GM13977 (cell line): Measurements from ENCODE around the gene PCF11.

Experiments used
- DNase-seq: peaks from one replicate; pipeline ENCODE4 v3.0.0; 2012; ENCODE audit warnings: low spot score
- CTCF ChIP-seq: IDR thresholded peaks from 2 replicates; pipeline ENCODE4 v1.5.1; 2012; ENCODE audit warnings: mild to moderate bottlenecking, control low read depth; ENCODE audit not compliant: insufficient read depth; ENCODE audit errors: extremely low read depth, missing control alignments
- in situ Hi-C: fragments of 300-500 bp; cut with MboI; formaldehyde crosslinking; loops from one replicate; pipeline ENCODE4 v1.12.0; 2022; ENCODE audit warnings: low sequenced_read_pairs, low pct_unique_long_range_greater_than_20kb, mixed read lengths, inconsistent platforms; ENCODE audit not compliant: unreplicated experiment

The PCF11 gene

DNA sequence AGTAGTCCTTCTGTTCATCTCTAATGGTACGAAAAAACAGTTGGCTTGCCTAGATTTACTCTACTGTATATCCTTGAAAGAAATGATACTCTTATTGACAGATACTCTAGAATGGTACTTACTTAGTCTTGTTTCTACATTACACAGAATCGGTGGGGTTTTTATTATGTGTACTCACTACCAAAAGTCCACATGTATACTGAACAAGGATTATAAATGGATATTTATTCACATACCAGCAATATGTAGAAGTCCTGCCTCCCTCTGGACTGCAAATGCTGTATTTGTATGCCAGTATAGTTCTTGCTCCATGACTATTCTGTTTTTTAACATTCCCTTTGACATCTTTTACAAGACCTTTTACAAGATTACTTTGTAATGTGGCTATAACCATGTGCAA, 13.9 kb downstream of the PCF11 start:
- no peak for TF ChIP-seq CTCF
- DNase-seq, result no peak
- in situ Hi-C loops, result no loop called here

GRCh38 chr11:83172551-83172950, 15.6 kb downstream of the PCF11 start:
- no peak for TF ChIP-seq CTCF
- DNase-seq, result no peak
- in situ Hi-C loops, result no loop called here

DNA sequence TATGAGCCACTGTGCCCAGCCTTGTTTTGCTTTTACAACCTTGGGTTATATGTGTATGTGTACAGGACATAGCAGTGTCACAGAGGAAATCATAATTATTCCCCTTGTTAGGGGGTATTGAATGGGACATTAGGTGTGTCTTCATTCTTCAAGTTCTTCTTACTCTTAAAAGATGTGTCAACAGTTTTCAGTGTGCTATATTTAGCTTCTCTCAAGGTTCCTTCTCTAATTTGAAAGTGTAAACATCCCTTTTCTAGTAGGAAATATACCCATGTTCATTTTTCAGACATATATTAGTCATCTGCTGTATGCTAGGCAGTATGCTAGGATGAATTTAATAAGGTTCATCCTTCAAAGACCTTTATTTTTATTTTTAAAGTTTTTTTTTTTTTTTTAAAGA, 17.1 kb downstream of the PCF11 start:
- in situ Hi-C loops, result no loop called here
- no peak for TF ChIP-seq CTCF
- no peak for DNase-seq

DNA sequence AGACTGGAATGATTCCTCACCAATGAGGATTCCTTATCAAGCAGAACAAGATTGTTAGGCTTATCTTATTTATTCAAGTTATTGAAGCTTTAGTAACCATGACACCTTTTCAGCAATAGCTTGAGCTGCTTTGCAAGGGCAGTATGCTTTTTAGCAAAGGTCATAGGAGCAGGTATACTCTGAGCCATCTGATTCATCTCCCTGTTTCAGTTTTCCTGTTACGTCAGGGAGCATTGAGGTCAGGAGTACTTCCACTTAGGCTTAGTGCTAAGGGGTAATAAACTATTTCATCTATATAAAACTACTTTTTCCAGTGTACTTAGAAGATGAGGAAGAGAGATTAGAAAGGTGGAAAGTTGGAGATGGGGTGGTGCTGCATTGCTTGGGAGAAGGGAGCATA, 18.9 kb downstream of the PCF11 start:
- no peak for TF ChIP-seq CTCF
- in situ Hi-C loops, result no loop called here
- DNase-seq, result no peak

GRCh38 chr11:83181815-83182214, 24.9 kb downstream of the PCF11 start:
- no peak for DNase-seq
- in situ Hi-C loops, result no loop called here
- no peak for TF ChIP-seq CTCF

GRCh38 chr11:83185767-83186166, 28.8 kb downstream of the PCF11 start:
- in situ Hi-C loops, result no loop called here
- no peak for TF ChIP-seq CTCF
- no peak for DNase-seq

GRCh38 chr11:83187465-83187864, 30.5 kb downstream of the PCF11 start:
- no peak for TF ChIP-seq CTCF
- in situ Hi-C loops, result no loop called here
- no peak for DNase-seq
